G401 (cell line): ENCODE results near the gene RIC1. TPM values are rescaled to one million over a fixed set of nuclear protein-coding genes. Genes with fewer than 3 reads are reported as not detected.
"Not testable (repeated sequence)": the region's sequence is repeated elsewhere in the genome, so short reads cannot be mapped to it uniquely, and the experiment has no call there.

Experiments used
- DNase-seq: peaks from one replicate; pipeline ENCODE4 v3.0.0-alpha.2; 2015; ENCODE audit warnings: low spot score
- in situ Hi-C: cut with HindIII; loops from 2 replicates; pipeline ENCODE4 v1.10.0; 2016; ENCODE audit warnings: low sequenced_read_pairs, mixed read lengths
- total RNA-seq: library from RNA; depleted of rRNA; stranded (reverse); fragments of >200 nt; shearing (Covaris generic); gene quantifications from 2 replicates; pipeline ENCODE4 v1.2.3, GENCODE V29; 2014

Gene RIC1
- total RNA-seq, 1 experiment from 2014 or later: 17.1 TPM

- no peak for DNase-seq
- in situ Hi-C loops: no loop called here
These were observed 86.7 kb downstream of the RIC1 start for GRCh38 chr9:5715548-5716127.

DNA sequence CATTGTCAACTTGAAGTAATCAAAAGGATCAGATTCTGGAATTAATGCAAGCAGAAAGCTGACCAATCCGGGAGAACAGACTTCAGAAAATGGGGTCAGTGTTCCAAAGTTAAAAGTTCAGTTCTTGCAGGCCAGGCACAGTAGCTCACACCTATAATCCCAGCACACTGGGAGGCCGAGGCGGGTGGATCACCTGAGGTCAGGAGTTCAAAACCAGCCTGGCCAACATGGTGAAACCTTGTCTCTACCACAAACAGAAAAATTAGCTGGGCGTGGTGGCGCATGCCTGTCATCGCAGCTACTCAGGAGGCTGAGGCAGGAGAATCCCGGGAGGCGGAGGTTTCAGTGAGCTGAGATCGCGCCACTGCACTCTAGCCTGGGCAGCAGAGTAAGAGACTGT, 88.5 kb downstream of the RIC1 start:
- DNase-seq, in situ Hi-C loops: not testable (repeated sequence)

GRCh38 chr9:5718296-5719032, 89.6 kb downstream of the RIC1 start:
- in situ Hi-C loops: no loop called here
- no peak for DNase-seq

GRCh38 chr9:5719100-5719926, 90.4 kb downstream of the RIC1 start:
- no peak for DNase-seq
- in situ Hi-C loops: no loop called here

DNA sequence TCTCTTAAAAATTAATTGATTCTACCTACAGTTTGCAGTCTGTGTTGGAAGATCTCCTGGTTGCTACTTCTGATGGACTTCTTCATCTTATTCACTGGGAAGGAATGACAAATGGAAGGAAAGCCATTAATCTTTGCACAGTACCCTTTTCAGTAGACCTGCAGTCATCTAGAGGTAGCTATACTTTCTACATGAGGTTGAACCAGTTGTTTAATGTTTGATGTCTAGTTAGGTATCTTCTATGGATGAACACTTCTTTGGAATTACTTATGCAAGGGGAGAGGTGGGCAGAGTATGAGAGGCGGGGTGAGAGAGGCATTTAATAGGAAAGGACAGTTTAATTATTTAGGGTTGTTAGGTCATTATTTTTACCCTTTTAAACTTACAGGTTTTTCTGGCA, 91.2 kb downstream of the RIC1 start:
- in situ Hi-C loops: no loop called here
- DNase-seq: no peak

DNA sequence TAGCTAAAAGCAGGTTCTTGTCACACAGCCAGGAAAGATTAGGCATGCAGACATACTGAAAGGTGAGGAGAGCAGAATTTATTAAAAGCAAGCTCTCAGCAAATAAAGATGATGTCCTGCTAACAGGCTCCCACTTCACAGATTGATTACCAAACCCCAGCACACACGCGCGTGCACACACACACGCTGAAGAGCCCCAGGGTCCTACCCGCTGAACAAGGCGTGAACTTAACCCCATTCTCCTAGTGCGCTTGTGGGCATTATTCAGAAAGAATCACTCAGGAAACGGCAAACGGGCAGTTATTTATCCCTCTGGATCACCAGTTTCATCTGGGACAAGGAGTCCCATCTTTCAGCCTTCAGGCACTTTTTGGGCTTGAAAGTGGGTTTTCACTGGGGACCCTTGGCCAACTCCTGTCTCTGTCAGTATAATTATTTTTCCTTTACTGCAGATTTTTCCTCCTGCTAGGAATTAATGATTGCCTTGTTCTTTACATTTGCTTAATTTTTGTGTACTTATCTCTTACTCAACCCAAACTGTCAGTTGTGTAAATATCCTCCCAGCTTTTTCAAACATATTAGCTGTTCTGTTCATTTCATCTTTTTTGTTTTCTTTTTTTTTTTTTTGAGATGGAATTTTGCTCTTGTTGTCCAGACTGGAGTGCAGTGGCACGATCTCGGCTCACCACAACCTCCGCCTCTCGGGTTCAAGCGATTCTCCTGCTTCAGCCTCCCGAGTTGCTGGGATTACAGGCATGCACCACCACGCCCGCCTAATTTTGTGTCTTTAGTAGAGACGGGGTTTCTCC, 92.6 kb downstream of the RIC1 start:
- in situ Hi-C loops: no loop called here
- no peak for DNase-seq

GRCh38 chr9:5722679-5723078, 93.8 kb downstream of the RIC1 start:
- DNase-seq, in situ Hi-C loops: not testable (repeated sequence)

- in situ Hi-C loops: no loop called here
- DNase-seq: no peak
These were observed 106.2 kb downstream of the RIC1 start for GRCh38 chr9:5735072-5735471.

DNA sequence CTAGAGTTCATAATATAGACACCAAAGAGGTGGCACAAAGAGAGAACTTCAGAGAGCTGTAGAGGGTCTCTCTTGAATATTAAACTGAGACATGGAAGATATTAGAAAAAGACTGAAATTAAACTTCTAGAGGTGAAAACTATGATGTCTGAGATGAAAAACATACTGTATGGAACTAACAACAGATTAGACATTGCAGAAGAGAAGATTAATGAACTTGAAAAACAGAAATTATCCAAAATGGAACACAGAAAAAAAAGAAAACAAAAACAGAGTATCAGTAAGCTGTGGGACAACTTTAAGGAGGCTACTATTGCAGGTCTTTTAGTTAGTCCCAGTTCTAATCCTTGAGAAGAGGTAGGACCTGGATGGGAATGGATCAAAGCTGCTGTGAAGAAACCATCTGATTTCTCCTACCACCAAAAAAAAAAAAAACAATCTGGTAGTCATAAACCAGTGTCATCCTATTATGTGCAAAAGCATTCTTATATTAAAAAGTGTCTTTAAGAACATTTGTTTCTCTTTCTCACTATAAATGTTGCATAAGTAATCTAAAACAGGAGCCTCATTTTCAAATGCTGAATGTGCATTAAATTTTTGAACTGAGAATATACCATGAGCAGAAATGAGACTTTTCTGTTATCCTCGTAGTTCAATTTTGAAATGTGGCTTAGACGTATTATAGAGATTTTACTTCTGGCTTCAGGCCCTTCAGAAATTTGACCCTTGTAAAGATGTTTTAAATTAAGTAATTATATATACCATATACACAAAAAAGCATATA, 107.8 kb downstream of the RIC1 start:
- in situ Hi-C loops: no loop called here
- DNase-seq: no peak

- DNase-seq: no peak
- in situ Hi-C loops: no loop called here
These were observed 114.2 kb downstream of the RIC1 start for GRCh38 chr9:5743109-5743508.

- DNase-seq: no peak
- in situ Hi-C loops: no loop called here
These were observed 119.5 kb downstream of the RIC1 start for GRCh38 chr9:5748438-5748837.

- no peak for DNase-seq
- in situ Hi-C loops: no loop called here
These were observed 120.4 kb downstream of the RIC1 start for GRCh38 chr9:5749306-5749705.

DNA sequence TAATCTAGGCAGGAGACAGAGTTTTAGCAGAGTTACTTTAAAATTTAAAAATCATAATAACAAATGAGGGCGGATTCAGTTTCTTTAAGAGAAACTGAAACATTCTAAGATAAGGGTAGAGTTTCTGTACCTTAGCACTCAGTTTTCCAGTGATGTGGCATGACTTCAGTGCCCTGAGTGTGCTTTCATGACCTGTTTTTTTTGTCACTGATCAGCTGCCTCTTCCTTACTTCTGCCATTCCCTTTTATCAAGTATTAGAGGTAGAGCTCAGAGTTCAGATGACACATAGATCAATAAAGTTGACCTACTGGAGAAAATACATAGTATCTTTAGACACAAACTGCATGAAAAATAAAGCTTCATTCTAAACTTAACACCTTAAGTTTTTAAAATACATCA, 121.7 kb downstream of the RIC1 start:
- DNase-seq: no peak
- in situ Hi-C loops: no loop called here

GRCh38 chr9:5756633-5757032, 127.7 kb downstream of the RIC1 start:
- in situ Hi-C loops: no loop called here
- DNase-seq: no peak

- in situ Hi-C loops: no loop called here
- no peak for DNase-seq
These were observed 131.4 kb downstream of the RIC1 start for GRCh38 chr9:5760338-5760737.

DNA sequence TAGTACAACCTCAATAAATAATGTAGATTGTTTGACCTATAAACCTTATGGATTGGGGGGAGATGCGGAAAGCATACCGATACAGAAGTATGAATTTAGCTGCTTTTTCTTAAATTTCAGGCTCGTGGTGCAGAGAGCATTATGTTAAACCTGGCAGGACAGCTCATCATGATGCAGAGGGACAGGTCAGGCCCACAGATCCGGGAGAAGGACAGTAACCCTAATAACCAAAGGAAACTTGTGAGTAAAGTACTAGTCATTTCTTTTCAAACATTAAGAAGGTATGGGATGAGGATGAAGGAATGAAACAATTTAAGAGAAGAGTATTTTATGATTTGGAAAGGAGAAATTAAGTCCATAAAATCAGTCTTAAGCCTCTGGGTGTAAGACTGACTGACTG, 133.5 kb downstream of the RIC1 start:
- in situ Hi-C loops: no loop called here
- DNase-seq: no peak

DNA sequence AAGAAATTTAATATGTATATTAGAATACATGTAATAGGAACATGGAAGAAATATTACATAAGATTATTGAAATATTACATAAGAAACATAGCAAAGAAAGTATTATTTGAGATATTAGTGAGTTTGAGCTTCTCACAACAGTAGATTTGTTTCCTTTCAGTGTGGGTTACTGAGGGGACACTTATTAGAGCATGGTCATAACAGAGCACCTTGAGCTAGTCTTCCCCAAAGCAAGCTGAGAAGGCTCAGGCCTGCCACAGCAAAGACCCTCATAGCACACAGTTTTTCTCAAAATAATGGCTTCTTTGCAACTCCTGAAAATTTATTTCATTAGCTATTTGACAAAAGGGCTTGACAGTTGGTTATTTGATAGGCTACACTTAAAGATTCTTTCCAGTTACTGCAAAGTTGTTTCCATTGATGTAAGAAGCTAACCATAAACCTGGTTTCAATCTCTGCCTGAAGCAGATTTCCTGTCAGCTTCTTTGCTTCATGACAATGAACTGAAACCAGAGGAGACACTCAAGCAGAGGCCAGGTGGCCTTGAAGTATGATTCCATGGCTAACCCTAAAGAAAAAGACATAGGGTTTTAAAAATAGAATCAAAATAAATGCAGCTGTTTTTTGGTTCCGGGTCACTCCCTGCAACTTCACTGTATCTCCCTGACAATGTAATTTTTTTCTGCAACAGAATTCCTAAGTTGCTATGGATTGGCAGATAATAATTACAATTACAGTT, 135.4 kb downstream of the RIC1 start:
- no peak for DNase-seq
- in situ Hi-C loops: no loop called here
